Measurements from ENCODE around the gene MRAP. TPM values are rescaled to one million over a fixed set of nuclear protein-coding genes. Genes with fewer than 3 reads are reported as not detected.

MRAP gene
- total and polyA plus RNA-seq, 4 donors = 0.18 to 3.8 (median 0.24) TPM; not detected in 1

DNA sequence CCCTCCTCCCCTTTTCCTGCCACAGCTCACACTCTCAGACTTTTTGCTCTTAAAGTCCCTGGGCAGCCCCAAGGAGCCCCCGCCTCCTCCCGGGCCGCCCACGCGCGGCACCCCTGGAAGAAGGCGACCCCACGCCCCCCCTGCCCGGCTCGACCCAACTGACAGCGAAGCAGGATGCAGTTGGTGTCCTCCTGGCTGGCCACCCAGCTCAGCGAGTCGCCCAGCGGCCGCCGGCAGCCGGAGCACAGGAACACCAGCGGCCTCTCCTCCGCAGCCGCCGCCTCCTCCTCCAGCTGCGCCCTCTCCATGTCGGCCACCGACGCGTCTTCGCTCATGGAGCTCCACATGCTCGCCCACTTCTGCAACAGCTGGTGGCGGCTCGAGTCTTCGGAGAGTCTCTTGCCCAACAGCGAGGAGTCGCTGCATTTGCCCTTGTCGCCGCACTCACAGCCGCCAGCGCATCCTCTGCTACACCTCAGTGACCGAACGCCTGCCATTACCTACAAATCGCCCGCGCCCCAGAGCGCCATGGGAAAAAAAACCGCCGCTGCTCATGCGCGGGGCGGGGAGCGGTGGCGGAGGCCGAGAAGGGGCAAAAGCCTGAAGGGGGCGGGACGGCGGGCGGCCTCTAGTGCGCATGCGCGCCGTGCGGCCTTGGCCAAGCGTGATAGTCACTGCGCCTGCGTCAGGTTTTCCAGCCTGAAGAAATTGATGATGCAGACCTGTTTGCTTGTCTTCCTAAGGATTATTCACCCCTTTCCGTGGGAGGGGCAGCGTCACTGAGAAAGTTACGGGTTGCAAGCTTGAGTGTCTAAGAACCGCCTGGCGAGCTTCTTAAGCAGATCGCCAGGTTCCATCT is 19.9 kb upstream of the MRAP start, which contains the start of gene MIS18A:
MIS18A (minus strand) TSS at position 532 of the 859 bp plus-strand sequence; CDS start at position 497, 35 bp downstream.
- peak within 1 kb of the TSS; percentile 9 to 42 for H3K27ac ChIP-seq (ENCODE audit: low read depth in 1 of 2, low read length in 1 of 2)
- DNase-seq (peak; percentile 97), ATAC-seq (ENCODE audit: insufficient read depth, low FRiP score) (peak; percentile 95)
- H3K4me1 ChIP-seq (ENCODE audit: control insufficient read depth in 5 of 5, insufficient read depth in 5 of 5, low read length in 5 of 5) = peaks cover 5 to 17% (median 11%) of the 10 kb centered on the region in 5 donors
- H3K4me3 ChIP-seq = peak within 1 kb of the TSS; percentile 94
- no peaks in the 10 kb centered on the region for H3K9me3 ChIP-seq (ENCODE audit: control insufficient read depth in 4 of 4, insufficient read depth in 3 of 4, low read length in 3 of 4)
- H3K36me3 ChIP-seq (ENCODE audit: control insufficient read depth in 4 of 4, insufficient read depth in 4 of 4, low read length in 4 of 4) = peaks cover 0 to 4% (median 3%) of the 10 kb centered on the region in 4 donors
- 0 to 1% methylated on average over 65 to 69 of the region's 69 CpGs for WGBS, 2 donors
- H3K27me3 ChIP-seq (ENCODE audit: control insufficient read depth in 3 of 3, insufficient read depth in 3 of 3, low read length in 2 of 3) = no peaks in the 10 kb centered on the region
- TF ChIP-seq, protein P1, sequence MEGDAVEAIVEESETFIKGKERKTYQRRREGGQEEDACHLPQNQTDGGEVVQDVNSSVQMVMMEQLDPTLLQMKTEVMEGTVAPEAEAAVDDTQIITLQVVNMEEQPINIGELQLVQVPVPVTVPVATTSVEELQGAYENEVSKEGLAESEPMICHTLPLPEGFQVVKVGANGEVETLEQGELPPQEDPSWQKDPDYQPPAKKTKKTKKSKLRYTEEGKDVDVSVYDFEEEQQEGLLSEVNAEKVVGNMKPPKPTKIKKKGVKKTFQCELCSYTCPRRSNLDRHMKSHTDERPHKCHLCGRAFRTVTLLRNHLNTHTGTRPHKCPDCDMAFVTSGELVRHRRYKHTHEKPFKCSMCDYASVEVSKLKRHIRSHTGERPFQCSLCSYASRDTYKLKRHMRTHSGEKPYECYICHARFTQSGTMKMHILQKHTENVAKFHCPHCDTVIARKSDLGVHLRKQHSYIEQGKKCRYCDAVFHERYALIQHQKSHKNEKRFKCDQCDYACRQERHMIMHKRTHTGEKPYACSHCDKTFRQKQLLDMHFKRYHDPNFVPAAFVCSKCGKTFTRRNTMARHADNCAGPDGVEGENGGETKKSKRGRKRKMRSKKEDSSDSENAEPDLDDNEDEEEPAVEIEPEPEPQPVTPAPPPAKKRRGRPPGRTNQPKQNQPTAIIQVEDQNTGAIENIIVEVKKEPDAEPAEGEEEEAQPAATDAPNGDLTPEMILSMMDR (IDR thresholded peaks at IDR 0.05; ENCODE audit: control extremely low read depth, extremely low read depth) = no peak
- peak within 1 kb of the TSS; percentile 47 to 90 for H3K9ac ChIP-seq (ENCODE audit: insufficient read depth in 1 of 2, low read length in 2 of 2)

DNA sequence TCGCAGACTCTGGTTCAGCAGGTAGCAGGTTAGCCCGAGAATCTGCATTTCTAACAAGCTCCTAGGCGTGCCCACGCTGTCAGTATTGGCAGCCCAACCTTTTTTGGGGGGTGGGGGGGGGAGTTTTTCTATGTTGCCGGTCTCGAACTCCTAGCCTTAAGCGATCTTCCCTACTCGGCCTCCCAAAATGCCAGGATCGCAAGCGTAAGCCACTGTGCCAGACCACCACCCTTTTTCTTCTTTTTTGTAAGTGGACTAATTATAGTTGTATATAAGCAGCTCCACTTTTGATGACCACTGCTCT is 19.3 kb upstream of the MRAP start:
- Histone ChIP-seq H3K27me3 (ENCODE audit: control insufficient read depth in 3 of 3, insufficient read depth in 3 of 3, low read length in 2 of 3) (no peaks in the 10 kb centered on the region), H3K9ac (ENCODE audit: insufficient read depth in 1 of 2, low read length in 2 of 2) (peak overlapping the region in 1 of 2 donors; percentile 87), H3K27ac (ENCODE audit: low read depth in 1 of 2, low read length in 1 of 2) (peak overlapping the region; percentile 9 to 42), H3K4me3 (peak overlapping the region; percentile 94), H3K4me1 (ENCODE audit: control insufficient read depth in 5 of 5, insufficient read depth in 5 of 5, low read length in 5 of 5) (peaks cover 5 to 17% (median 11%) of the 10 kb centered on the region in 5 donors), H3K36me3 (ENCODE audit: control insufficient read depth in 4 of 4, insufficient read depth in 4 of 4, low read length in 4 of 4) (peaks cover 0 to 3% (median 1%) of the 10 kb centered on the region in 4 donors), H3K9me3 (ENCODE audit: control insufficient read depth in 4 of 4, insufficient read depth in 3 of 4, low read length in 3 of 4) (no peaks in the 10 kb centered on the region)
- ATAC-seq (ENCODE audit: insufficient read depth, low FRiP score) (no peak), DNase-seq (no peak)
- TF ChIP-seq, protein P1 (IDR thresholded peaks at IDR 0.05; ENCODE audit: control extremely low read depth, extremely low read depth) = no peak
- 7 to 8% methylated on average over 10 of the region's 10 CpGs for WGBS, 2 donors

DNA sequence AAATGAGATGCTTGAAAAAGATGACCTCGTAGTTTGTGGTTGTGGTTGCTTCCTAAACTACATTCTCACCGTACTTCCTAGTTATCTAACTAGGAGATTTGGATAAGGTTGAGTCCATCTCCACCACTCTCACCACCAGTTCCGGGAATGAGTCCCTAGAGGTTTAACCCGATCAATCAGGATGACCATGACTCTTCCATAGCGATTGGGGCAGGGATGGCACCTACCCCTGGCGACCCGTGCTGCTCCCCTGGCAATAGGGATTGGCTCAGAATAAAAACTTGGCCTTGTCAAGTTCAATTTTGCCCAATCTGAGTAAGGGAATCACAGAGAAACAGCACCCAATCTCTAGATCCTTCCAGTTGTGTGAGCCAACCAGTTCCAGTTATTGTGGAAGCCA is 17.1 kb upstream of the MRAP start:
- 90 to 93% methylated on average over 7 of the region's 7 CpGs for WGBS, 2 donors
- TF ChIP-seq, protein P1 (IDR thresholded peaks at IDR 0.05; ENCODE audit: control extremely low read depth, extremely low read depth) = no peak
- ATAC-seq (ENCODE audit: insufficient read depth, low FRiP score) = no peak

More for the DNA sequence above, 17.1 kb upstream of the MRAP start:
- Histone ChIP-seq H3K27ac (ENCODE audit: low read depth in 1 of 2, low read length in 1 of 2) (no peak overlapping the region), H3K9me3 (ENCODE audit: control insufficient read depth in 4 of 4, insufficient read depth in 3 of 4, low read length in 3 of 4) (no peaks in the 10 kb centered on the region), H3K36me3 (ENCODE audit: control insufficient read depth in 4 of 4, insufficient read depth in 4 of 4, low read length in 4 of 4) (peaks cover 0 to 3% (median 0%) of the 10 kb centered on the region in 4 donors), H3K4me1 (ENCODE audit: control insufficient read depth in 5 of 5, insufficient read depth in 5 of 5, low read length in 5 of 5) (peaks cover 5 to 17% (median 11%) of the 10 kb centered on the region in 5 donors), H3K9ac (ENCODE audit: insufficient read depth in 1 of 2, low read length in 2 of 2) (no peak overlapping the region), H3K4me3 (no peak overlapping the region), H3K27me3 (ENCODE audit: control insufficient read depth in 3 of 3, insufficient read depth in 3 of 3, low read length in 2 of 3) (no peaks in the 10 kb centered on the region)
- DNase-seq = no peak
